GM12874 (cell line): Measurements from ENCODE around the gene MAVS.

Source experiments
- CTCF ChIP-seq: IDR thresholded peaks from 2 replicates; pipeline ENCODE4 v1.5.1; 2011; ENCODE audit warnings: low read depth, mild to moderate bottlenecking, control low read depth, low read length, moderate library complexity; ENCODE audit not compliant: insufficient read depth

MAVS gene

DNA sequence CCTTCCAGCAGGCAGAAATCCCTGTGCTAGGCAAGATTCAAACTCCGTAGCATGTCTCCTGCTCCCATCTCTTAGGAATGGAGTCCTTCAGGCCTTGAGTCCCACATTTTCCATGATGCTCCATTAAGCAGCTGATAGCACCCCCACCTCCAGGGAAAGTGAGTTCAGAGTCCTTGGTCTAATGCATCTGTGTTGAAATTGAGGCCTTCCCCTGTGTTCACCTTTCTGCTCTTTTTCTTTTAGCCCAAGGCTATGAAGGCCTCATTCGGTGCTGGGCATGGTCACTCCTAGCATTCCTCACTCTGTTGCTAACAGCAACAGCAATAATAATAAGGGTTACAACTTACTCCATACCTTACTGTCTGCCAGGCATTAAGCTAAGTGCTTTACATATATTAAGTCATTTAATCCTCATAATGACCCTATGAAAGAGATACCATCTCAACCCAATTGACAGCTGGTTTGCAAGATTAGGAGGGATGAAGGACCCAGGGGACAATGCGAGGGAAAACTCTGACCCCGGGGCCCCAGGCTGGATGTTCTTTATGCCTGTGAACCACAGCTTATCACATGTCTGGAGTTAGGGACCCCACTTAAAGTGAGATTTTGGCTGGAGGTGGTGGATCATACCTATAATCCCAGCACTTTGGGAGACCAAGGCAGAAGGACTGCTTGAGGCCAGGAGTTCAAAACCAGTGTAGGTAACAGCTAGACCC, 25.1 kb downstream of the MAVS start:
- no peak for TF ChIP-seq CTCF

DNA sequence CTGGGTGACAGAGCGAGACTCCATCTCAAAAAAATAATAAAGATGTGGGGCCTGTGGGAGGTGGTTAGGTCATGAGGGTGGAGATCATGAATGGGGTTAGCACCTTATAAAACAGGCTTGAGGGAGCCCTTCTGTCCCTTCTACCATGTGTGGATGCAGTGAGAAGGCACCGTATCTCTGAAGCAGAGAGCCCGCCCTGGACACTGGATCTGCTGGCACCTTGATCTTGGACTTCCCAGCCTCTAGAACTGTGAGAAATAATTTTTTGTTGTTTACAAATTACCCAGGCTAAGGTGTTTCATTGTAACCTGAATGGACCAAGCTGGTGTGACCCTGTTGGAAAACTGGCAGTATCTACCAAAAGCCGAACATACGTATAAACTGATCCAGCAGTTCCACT, 26.9 kb downstream of the MAVS start:
- TF ChIP-seq CTCF: no peak

DNA sequence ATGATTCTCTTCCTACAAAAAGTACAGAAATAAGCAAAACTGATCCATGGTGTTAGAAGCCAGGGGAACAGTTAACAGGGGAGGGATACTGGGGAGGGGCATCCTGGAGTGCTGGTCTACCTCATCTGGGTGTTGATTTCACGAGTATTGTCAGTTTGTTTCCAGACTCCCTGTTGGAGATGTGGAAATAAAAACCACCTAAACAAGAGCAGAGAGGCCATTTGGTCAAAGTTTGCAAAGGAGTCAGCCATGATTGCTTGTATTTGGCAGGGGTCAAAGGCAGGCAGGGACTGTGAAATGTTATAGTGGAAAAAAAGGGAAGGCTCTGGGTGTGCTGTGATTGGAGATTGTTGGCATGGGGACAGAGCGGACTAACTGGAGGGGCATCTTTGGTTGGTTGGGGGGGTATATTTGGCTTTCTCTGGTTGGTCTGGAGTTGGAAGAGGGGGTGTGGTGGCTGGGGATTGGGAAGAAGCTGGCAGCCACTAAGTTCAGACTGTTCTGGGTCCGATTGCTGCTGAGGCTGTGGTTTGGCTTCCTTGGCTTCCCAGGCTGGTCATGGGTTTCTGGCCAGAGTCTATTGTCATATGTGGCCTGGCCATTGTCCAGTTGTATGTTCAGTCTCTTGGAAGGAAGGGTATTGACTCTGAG, 27.7 kb downstream of the MAVS start:
- no peak for TF ChIP-seq CTCF

- no peak for TF ChIP-seq CTCF
Measured at GRCh38 chr20:3875378-3875974, 28.8 kb downstream of the MAVS start.

DNA sequence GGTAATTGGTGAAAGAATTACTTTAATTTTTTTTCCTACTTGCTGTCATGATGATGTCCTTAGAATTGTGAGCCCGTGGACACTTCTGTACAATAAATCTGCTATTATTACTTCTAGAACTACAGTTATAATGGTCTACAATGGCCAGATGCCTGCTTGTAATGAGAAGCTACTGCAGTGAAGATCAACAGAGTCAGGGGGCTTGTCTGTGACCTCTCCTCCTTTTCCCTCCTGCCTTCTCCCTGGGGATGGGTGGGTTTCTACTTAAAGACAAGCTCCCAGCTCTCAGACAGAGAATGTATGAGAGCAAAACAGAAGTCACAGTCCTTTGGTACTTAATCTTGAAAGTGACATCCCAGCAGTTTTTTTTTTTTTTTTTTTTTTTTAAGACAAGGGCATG, 29.4 kb downstream of the MAVS start:
- TF ChIP-seq CTCF: no peak

GRCh38 chr20:3876676-3877075, 30.0 kb downstream of the MAVS start:
- no peak for TF ChIP-seq CTCF

DNA sequence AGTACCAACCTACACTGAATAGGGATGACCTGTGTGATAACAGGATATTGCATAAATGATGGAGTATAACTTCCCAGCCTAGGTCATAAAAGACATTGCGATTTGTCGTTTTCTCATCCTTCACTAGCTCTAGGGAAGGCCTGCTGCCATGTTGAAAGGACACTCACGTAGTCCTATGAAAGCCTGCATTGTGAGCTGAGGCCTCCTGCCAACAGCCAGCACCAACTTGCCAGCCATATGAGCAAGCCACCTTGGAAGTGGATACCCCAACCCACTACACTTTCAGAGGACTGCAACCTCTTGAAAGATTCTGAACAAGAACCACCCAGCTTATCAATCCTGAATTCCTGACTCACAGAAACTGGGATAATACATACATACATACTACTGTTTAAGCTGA, 39.1 kb downstream of the MAVS start:
- no peak for TF ChIP-seq CTCF
